GM10266 (cell line): ENCODE data around the gene EPHA3.

Experiments used
- DNase-seq: peaks from one replicate; pipeline ENCODE4 v3.0.0; 2012; ENCODE audit errors: extremely low spot score
- TF ChIP-seq, protein P1 (sequence below): IDR thresholded peaks from 2 replicates; pipeline ENCODE4 v1.5.1; 2012; ENCODE audit warnings: mild to moderate bottlenecking, low read depth; ENCODE audit not compliant: control insufficient read depth, insufficient read depth; ENCODE audit errors: missing control alignments

The EPHA3 gene

DNA sequence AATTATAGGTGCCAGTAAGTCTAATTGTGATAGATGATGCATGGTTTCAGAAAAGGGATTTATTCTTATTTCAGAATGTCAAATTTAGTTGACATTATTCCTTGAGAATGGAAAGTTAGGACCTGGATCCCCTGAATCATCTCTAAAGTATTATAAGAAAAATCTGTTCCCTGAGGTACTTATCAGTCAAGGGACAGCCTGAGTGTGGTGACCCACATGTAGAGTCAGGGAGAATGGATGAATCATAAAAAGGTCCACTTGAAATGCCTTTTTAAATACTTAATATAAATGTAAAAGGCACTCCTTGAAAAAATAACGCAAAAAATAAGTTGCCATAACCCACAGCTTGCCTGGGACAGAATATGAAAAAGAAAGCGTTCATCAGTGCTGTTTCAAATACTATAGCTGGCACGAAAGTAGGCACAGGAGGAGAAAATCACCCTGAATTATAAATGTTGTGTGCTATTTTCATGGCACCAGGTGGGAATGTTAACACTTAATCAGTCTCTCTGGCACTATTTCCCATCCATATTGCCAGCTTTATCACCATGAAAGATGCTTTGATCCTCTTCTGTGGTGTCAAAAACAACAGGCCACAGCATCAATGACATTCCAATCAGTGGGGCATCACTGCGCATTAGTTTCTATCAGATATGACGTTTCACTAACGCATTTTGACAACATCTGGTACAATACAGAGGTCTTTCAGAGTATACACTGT lies 208.5 kb downstream of the EPHA3 start:
- TF ChIP-seq, protein P1, sequence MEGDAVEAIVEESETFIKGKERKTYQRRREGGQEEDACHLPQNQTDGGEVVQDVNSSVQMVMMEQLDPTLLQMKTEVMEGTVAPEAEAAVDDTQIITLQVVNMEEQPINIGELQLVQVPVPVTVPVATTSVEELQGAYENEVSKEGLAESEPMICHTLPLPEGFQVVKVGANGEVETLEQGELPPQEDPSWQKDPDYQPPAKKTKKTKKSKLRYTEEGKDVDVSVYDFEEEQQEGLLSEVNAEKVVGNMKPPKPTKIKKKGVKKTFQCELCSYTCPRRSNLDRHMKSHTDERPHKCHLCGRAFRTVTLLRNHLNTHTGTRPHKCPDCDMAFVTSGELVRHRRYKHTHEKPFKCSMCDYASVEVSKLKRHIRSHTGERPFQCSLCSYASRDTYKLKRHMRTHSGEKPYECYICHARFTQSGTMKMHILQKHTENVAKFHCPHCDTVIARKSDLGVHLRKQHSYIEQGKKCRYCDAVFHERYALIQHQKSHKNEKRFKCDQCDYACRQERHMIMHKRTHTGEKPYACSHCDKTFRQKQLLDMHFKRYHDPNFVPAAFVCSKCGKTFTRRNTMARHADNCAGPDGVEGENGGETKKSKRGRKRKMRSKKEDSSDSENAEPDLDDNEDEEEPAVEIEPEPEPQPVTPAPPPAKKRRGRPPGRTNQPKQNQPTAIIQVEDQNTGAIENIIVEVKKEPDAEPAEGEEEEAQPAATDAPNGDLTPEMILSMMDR: no peak
- DNase-seq: no peak

DNA sequence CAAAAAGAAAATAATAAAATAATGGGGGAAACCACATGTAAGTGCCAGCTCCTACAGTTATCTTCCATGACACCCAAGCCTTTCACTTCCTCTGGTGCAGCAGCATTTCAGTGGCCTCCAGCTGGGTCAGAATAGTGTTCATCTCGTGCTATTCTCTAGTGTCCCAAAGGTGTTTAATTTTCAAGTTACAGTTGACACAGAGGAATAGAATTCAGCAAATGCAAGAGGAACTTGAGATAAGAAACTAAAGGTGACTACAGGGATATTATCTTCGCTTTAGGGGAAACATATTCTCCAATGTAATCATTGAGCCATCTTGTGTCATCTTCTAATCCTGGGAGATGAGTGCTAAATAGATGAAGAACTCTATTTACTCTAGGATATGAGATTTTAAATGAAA lies 212.8 kb downstream of the EPHA3 start:
- no peak for DNase-seq
- TF ChIP-seq, protein P1: no peak

DNA sequence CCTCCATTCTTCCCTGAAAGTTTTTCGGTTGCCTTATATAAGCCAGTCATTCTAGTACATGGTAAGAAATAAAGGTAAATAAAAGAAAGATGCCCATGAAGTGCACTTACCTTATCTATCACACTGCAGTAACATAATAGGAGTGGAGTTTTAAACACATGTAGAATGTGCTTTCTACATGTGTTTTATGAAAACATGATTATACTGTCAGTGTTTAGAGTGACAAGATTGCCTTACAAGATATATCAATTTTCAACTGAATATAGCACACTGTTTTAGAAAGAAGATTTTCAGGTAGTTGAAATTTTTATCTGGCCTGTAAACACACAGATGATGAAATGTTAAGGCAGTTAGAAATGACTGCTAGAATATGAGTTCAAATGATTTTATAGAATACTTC lies 219.6 kb downstream of the EPHA3 start:
- DNase-seq: no peak
- TF ChIP-seq, protein P1: no peak

DNA sequence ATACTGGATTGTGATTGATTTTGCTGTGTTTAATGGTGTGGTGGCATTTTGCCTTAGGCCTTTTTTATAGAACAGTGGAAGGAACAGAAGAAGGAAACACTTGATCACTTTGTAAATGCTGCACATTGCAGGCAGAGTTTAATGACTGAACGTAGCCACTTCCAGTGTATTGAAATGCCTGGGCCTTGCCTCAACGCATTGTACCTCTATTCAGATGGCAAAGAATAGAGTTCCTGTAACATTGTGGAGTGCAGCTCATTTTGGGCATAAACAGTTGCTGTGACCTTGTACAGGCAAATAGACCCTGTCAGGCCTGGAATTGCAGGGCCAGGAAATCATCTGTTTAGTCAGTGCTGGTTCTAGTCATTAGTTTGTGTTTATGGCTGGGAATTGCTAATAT lies 225.0 kb downstream of the EPHA3 start:
- DNase-seq: no peak
- TF ChIP-seq, protein P1: no peak

DNA sequence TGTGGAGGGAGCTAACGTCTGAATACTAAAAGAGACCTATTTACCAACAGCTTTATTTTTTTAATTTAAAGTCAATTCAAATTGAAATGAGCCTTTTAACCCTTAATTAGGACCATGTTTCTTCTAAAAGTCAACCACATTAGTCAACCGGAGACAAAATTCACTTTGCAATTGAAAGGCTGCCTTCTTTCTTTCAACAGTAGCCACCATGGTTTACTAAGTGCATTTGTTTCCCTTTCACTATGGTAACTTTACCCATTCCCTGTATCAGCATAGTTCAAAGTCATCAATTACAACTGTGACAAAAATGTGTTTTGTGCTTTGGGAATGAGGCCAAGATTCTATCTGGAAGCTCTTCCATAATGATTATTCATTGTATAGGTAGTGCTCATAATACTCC lies 225.4 kb downstream of the EPHA3 start:
- DNase-seq: no peak
- TF ChIP-seq, protein P1: no peak

DNA sequence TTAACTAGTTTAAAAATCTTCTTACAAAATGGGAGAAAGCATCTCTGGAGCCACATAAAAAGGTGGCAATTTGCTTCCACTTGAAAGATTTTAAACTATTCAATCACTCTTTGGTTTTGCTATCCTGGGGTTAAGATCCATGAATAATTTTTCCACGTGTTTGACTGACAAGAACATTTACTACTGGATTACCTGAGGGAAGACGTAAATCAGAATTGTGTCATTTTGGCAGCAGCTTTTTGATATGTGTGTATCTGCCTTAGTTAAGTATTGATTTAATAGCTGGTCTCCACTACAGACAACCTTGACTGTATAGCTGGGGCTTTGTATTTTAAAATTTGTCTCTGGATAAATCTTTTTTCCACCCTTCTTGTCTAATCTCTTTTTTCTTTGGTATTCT lies 228.3 kb downstream of the EPHA3 start:
- DNase-seq: no peak
- TF ChIP-seq, protein P1: no peak

DNA sequence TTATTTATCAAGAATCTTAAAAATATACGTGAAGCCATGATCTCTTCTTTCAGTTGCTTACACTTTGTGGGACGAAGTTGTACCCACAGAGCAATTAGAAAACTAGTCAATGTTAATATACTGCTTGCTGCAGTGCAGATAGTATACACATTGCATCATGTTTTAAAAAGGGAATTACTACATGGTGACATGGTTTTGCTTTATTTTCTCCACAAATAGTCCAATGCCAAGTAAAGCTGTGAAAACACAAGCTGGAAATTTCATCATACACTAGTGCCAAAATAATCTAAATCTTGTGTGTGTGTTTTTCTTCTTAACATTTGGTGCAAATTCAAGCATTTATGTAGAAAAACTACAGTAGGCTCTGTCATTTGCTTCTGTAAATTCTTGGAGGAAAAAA lies 233.0 kb downstream of the EPHA3 start:
- DNase-seq: no peak
- TF ChIP-seq, protein P1: no peak
